HepG2 (cell line): ENCODE measurements around the gene ZFYVE28. TPM values are rescaled to one million over a fixed set of nuclear protein-coding genes. Genes with fewer than 3 reads are reported as not detected.

ENCODE experiments used
- ATAC-seq: fragments of 200-7000 bp; cut with Tn5 transposase; 3 replicates; pipeline ENCODE4 v1.9.1; 2020; ENCODE audit warnings: mild to moderate bottlenecking, moderate library complexity
- BruUV-seq: library from RNA; stranded (reverse); fragments of 400-500 nt; replicated peaks from 2 replicates; lab custom pipeline; 2021; lab: Mats Ljungman, UMichigan
- CTCF ChIA-PET: fragments of 300-600 bp; formaldehyde crosslinking; extraction: SDS; loops from one replicate; lab custom pipeline; 2021; ENCODE audit warnings: low total read pairs, inconsistent platforms, low intra/inter-chr PET ratio; lab: Yijun Ruan, JAX
- POLR2A ChIA-PET: fragments of 350-600 bp; sonication (Branson Sonifier 250); formaldehyde crosslinking; loops from one replicate; lab custom pipeline; 2020; ENCODE audit warnings: antibody characterized with exemption, inconsistent platforms; lab: Yijun Ruan, JAX
- DNase-seq: peaks from one replicate; pipeline ENCODE4 v3.0.0-alpha.2; 2015; ENCODE audit warnings: low spot score
- FAIRE-seq: peaks from 3 replicates; lab custom pipeline; 2011; peaks lifted over from hg19 to GRCh38; lab: Jason Lieb, UNC
- H2AFZ ChIP-seq: one replicate; pipeline ENCODE4 v1.6.1; 2011; ENCODE audit warnings: low read length, inconsistent platforms
- H3K27ac ChIP-seq: fragments of 300-600 bp; 3 replicates; pipeline ENCODE4 v1.8.0; 2011; ENCODE audit warnings: mixed run types, mild to moderate bottlenecking, mixed read lengths, low read length, inconsistent platforms; ENCODE audit not compliant: insufficient read depth; ENCODE audit errors: extremely low read length
- H3K27me3 ChIP-seq, 2 experiments: fragments of 200-600 bp in 1 of 2; 2 replicates in 1 of 2; 3 replicates in 1 of 2; pipeline versions ENCODE4 v1.6.0 to v1.8.0; 2011; ENCODE audit warnings: low read length in 2 of 2, mild to moderate bottlenecking in 2 of 2, moderate library complexity in 2 of 2, inconsistent platforms in 1 of 2; ENCODE audit not compliant: insufficient read depth in 2 of 2, control insufficient read depth in 1 of 2
- H3K36me3 ChIP-seq, 2 experiments: fragments of 200-600 bp in 1 of 2; replicated peaks in 1 of 2; 2 replicates in 1 of 2; 3 replicates in 1 of 2; pipeline versions ENCODE4 v1.5.1 to v1.8.0; 2011; ENCODE audit warnings: low read length in 2 of 2, inconsistent platforms in 1 of 2; ENCODE audit not compliant: insufficient read depth in 2 of 2, control insufficient read depth in 1 of 2
- H3K4me1 ChIP-seq: 2 replicates; pipeline ENCODE4 v1.5.1; 2012; ENCODE audit warnings: low read length, inconsistent platforms; ENCODE audit not compliant: insufficient read depth
- H3K4me2 ChIP-seq: 2 replicates; pipeline ENCODE4 v1.6.0; 2011; ENCODE audit warnings: low read depth, low read length, inconsistent platforms
- H3K4me3 ChIP-seq, 3 experiments: fragments of 200-600 bp in 1 of 3; sonication (generic), shearing (Covaris generic) in 1 of 3; replicated peaks in 1 of 3; 2 replicates each; pipeline ENCODE4 v1.5.1; 2011 to 2016; ENCODE audit warnings: low read length in 3 of 3, inconsistent platforms in 2 of 3, low read depth in 2 of 3, mild to moderate bottlenecking in 2 of 3, control low read depth in 1 of 3, mixed read lengths in 1 of 3; ENCODE audit not compliant: insufficient read depth in 1 of 3
- H3K79me2 ChIP-seq: one replicate; pipeline ENCODE4 v1.6.1; 2011; ENCODE audit warnings: low read length, inconsistent platforms; ENCODE audit not compliant: insufficient read depth
- H3K9ac ChIP-seq: 2 replicates; pipeline ENCODE4 v1.6.0; 2011; ENCODE audit warnings: mild to moderate bottlenecking, low read depth, low read length, inconsistent platforms; ENCODE audit not compliant: insufficient read depth
- H3K9me3 ChIP-seq: 2 replicates; pipeline ENCODE4 v1.5.1; 2012; ENCODE audit warnings: mild to moderate bottlenecking, low read length
- H4K20me1 ChIP-seq: 2 replicates; pipeline ENCODE4 v1.6.0; 2011; ENCODE audit warnings: inconsistent platforms, mild to moderate bottlenecking, low read length, moderate library complexity; ENCODE audit not compliant: insufficient read depth
- HNF4A ChIP-seq: sonication (generic); formaldehyde crosslinking; IDR thresholded peaks from 2 replicates; pipeline ENCODE4 v1.4.0; 2020; ENCODE audit warnings: missing genetic modification reagents
- HNRNPL ChIP-seq: fragments of 200-400 bp; formaldehyde crosslinking; IDR thresholded peaks from 2 replicates; pipeline ENCODE4 v1.6.1; 2017; ENCODE audit warnings: mild to moderate bottlenecking, low read depth, low read length
- ISL2 ChIP-seq: sonication (generic); formaldehyde crosslinking; IDR thresholded peaks from 2 replicates; pipeline ENCODE4 v1.5.0; 2020; ENCODE audit warnings: missing genetic modification reagents
- KDM5B ChIP-seq: sonication (generic); formaldehyde crosslinking; IDR thresholded peaks from 2 replicates; pipeline ENCODE4 v1.4.0; 2020; ENCODE audit warnings: missing genetic modification reagents, mild to moderate bottlenecking, borderline replicate concordance
- NR2C2 ChIP-seq: sonication (generic); formaldehyde crosslinking; IDR thresholded peaks from 2 replicates; pipeline ENCODE4 v1.4.0; 2020; ENCODE audit warnings: missing genetic modification reagents, mild to moderate bottlenecking, moderate library complexity, borderline replicate concordance
- PAF1 ChIP-seq: IDR thresholded peaks from 2 replicates; pipeline ENCODE4 v1.6.1; 2016; ENCODE audit warnings: missing genetic modification reagents, missing compliant biosample characterization
- U2AF1 ChIP-seq: fragments of 200-400 bp; formaldehyde crosslinking; optimal IDR thresholded peaks from 2 replicates; pipeline ENCODE3; 2017; ENCODE audit warnings: mild to moderate bottlenecking, low read depth, low read length
- ZFX ChIP-seq: sonication (generic); formaldehyde crosslinking; IDR thresholded peaks from 2 replicates; pipeline ENCODE4 v1.4.0; 2020; ENCODE audit warnings: mild to moderate bottlenecking, low read depth, missing genetic modification reagents, moderate library complexity
- ZFY ChIP-seq: sonication (generic); formaldehyde crosslinking; IDR thresholded peaks from 2 replicates; pipeline ENCODE4 v1.4.0; 2020; ENCODE audit warnings: missing genetic modification reagents
- ZNF510 ChIP-seq: sonication (generic); formaldehyde crosslinking; IDR thresholded peaks from 2 replicates; pipeline ENCODE4 v1.4.0; 2020; ENCODE audit warnings: low read depth, mild to moderate bottlenecking, missing genetic modification reagents
- ZNF607 ChIP-seq: sonication (generic); formaldehyde crosslinking; IDR thresholded peaks from 2 replicates; pipeline ENCODE4 v1.5.1; 2020; ENCODE audit warnings: missing genetic modification reagents, mild to moderate bottlenecking, borderline replicate concordance
- ZNF839 ChIP-seq: sonication (generic); formaldehyde crosslinking; IDR thresholded peaks from 2 replicates; pipeline ENCODE4 v1.4.0; 2020; ENCODE audit warnings: missing genetic modification reagents, mild to moderate bottlenecking, borderline replicate concordance
- ZSCAN29 ChIP-seq: sonication (generic); formaldehyde crosslinking; conservative IDR thresholded peaks from 2 replicates; pipeline ENCODE4 v1.4.0; 2020; ENCODE audit warnings: mild to moderate bottlenecking, missing genetic modification reagents
- WGBS: methylation state at CpG from one replicate; pipeline ENCODE4 v1.1.6; 2017; ENCODE audit warnings: low lambda C conversion rate; 5-methylcytosine and 5-hydroxymethylcytosine counted together
- in situ Hi-C: cut with HindIII; loops from 2 replicates; pipeline ENCODE4 v1.10.0; 2017; ENCODE audit warnings: low pct_unique_long_range_greater_than_20kb; ENCODE audit not compliant: extremely low pct_ligation_motif_present
- intact Hi-C: fragments of 100-400 bp; cut with micrococcal nuclease; formaldehyde crosslinking; loops from one replicate; pipeline ENCODE4 v1.10.0; 2022; ENCODE audit not compliant: unreplicated experiment
- polyA plus RNA-seq, 8 experiments: library from polyadenylated mRNA; depleted of rRNA in 3 of 8; stranded (reverse) in 7 of 8; unstranded in 1 of 8; fragments of >200 nt; fragmentation: Illumina TruSeq in 4 of 8; extraction: Trizol in 4 of 8; gene quantifications; 2 replicates each; pipeline versions ENCODE4 v1.2.1 to v1.2.3, GENCODE V29; 2011 to 2016; ENCODE audit warnings: low read depth in 4 of 8, missing spikeins in 1 of 8, mixed read lengths in 1 of 8; ENCODE audit not compliant: insufficient read depth in 1 of 8
- total RNA-seq, 5 experiments: library from RNA; depleted of rRNA; stranded (reverse); fragments of >200 nt; fragmentation: Illumina TruSeq; extraction: Trizol; gene quantifications; 2 replicates each; pipeline ENCODE4 v1.2.3, GENCODE V29; 2016; ENCODE audit warnings: low read depth in 1 of 5
- TF ChIP-seq, protein P1 (sequence below): sonication (generic); formaldehyde crosslinking; IDR thresholded peaks from 2 replicates; pipeline ENCODE4 v1.5.1; 2020; ENCODE audit warnings: mild to moderate bottlenecking, missing genetic modification reagents, moderate library complexity
- TF ChIP-seq, protein P2 (sequence below): IDR thresholded peaks from 2 replicates; pipeline ENCODE4 v1.6.1; 2016; ENCODE audit warnings: mild to moderate bottlenecking
- TF ChIP-seq, protein P3 (sequence below): sonication (generic); formaldehyde crosslinking; IDR thresholded peaks from 2 replicates; pipeline ENCODE4 v1.5.0; 2020; ENCODE audit warnings: mild to moderate bottlenecking, missing genetic modification reagents, moderate library complexity

Gene ZFYVE28
- total and polyA plus RNA-seq, 2 of the 13 experiments (the other 11 are each of a cell fraction or from before 2014, with no cell fraction given): 0.12 to 0.22 TPM

DNA sequence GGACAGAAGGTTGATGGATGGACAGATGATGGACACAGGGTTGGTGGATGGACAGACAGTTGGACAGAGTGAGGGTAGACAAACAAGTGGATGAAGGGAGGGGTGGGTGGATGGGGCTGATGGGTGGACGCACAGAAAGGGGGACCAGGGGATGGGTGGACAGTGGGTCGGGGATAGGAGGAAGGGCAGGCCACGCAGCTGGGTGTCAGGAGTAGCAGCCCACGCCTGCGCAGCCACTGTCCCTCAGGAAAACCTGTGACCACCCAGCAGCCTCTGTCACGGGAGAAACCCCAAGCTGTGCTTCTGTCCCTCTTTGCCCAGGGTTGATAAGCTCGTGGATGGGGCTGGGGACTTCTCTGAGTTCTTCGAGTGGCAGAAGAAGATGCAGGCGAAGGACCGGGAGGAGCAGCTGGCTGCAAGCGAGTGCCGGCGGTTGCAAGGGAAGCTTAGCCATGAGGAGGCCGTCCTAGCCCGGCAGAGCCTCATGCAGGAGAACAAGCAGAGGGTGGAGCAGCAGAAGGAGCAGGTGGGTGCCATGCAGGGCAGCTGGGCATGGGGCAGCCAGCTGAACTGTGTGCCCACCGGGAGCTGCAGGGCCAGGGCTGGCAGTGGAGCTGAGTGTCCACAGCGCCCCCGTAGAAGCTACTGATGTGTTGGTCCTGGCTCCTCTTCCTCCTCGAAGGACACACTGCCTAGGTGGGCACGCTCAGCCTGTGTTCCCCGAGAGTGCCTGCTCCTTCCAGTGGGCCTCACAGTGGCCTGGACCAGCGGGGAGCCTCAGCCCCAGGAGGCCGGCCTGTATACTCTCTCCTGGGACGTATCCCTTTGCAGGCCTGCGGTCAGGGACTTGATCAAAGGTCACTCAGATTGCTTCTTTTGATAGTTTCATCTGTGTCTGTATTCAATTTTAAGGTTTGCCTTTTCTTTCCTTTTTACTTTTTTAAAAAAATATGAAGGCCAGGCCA lies 33.7 kb upstream of the ZFYVE28 start:
- ChIA-PET CTCF (no interaction called here), POLR2A (no interaction called here)
- H4K20me1 ChIP-seq: no peaks in the 10 kb centered on the region
- peaks cover 4 to 40% of the 10 kb centered on the region in 2 experiments; a peak in 4 of 5 replicates for H3K27me3 ChIP-seq
- peaks cover 13% of the 10 kb centered on the region for H3K4me1 ChIP-seq
- intact Hi-C loops (no loop called here), in situ Hi-C loops (no loop called here)
- no peak for FAIRE-seq
- no peaks in the 10 kb centered on the region for H3K9me3 ChIP-seq
- no peak overlapping the region for H2AFZ ChIP-seq
- DNase-seq: no peak
- peak overlapping the region; percentile 58 for H3K4me2 ChIP-seq
- ATAC-seq: peak; percentile 70
- H3K9ac ChIP-seq: no peak overlapping the region; the same call in 1 of the 2 replicates
- no peak overlapping the region for H3K27ac ChIP-seq
- H3K79me2 ChIP-seq: no peaks in the 10 kb centered on the region
- 30% methylated on average over 18 of the region's 25 CpGs for WGBS
- no TSS peak for BruUV-seq
- no peaks in the 10 kb centered on the region for H3K36me3 ChIP-seq
- H3K4me3 ChIP-seq: peak overlapping the region in 1 of 3 experiments; percentile 13; a peak in 1 of 6 replicates
- no peak for TF ChIP-seq PAF1 (CRISPR knock-in tag)
- peak; percentile 28; the same call in 1 of the 2 replicates for TF ChIP-seq KDM5B (CRISPR knock-in tag)
- peak; percentile 26; the same call in 1 of the 2 replicates for TF ChIP-seq HNF4A (CRISPR knock-in tag)
- TF ChIP-seq ISL2 (CRISPR knock-in tag): no peak
- peak; percentile 31; the same call in 1 of the 2 replicates for TF ChIP-seq ZFY (CRISPR knock-in tag)
- TF ChIP-seq NR2C2 (CRISPR knock-in tag): no peak
- TF ChIP-seq, protein P1, sequence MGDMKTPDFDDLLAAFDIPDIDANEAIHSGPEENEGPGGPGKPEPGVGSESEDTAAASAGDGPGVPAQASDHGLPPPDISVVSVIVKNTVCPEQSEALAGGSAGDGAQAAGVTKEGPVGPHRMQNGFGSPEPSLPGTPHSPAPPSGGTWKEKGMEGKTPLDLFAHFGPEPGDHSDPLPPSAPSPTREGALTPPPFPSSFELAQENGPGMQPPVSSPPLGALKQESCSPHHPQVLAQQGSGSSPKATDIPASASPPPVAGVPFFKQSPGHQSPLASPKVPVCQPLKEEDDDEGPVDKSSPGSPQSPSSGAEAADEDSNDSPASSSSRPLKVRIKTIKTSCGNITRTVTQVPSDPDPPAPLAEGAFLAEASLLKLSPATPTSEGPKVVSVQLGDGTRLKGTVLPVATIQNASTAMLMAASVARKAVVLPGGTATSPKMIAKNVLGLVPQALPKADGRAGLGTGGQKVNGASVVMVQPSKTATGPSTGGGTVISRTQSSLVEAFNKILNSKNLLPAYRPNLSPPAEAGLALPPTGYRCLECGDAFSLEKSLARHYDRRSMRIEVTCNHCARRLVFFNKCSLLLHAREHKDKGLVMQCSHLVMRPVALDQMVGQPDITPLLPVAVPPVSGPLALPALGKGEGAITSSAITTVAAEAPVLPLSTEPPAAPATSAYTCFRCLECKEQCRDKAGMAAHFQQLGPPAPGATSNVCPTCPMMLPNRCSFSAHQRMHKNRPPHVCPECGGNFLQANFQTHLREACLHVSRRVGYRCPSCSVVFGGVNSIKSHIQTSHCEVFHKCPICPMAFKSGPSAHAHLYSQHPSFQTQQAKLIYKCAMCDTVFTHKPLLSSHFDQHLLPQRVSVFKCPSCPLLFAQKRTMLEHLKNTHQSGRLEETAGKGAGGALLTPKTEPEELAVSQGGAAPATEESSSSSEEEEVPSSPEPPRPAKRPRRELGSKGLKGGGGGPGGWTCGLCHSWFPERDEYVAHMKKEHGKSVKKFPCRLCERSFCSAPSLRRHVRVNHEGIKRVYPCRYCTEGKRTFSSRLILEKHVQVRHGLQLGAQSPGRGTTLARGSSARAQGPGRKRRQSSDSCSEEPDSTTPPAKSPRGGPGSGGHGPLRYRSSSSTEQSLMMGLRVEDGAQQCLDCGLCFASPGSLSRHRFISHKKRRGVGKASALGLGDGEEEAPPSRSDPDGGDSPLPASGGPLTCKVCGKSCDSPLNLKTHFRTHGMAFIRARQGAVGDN (CRISPR knock-in tag): peak; percentile 23; the same call in 1 of the 2 replicates
- TF ChIP-seq ZFX (CRISPR knock-in tag): peak; percentile 48
- TF ChIP-seq ZNF839: no peak
- no peak for TF ChIP-seq U2AF1
- TF ChIP-seq, protein P2, sequence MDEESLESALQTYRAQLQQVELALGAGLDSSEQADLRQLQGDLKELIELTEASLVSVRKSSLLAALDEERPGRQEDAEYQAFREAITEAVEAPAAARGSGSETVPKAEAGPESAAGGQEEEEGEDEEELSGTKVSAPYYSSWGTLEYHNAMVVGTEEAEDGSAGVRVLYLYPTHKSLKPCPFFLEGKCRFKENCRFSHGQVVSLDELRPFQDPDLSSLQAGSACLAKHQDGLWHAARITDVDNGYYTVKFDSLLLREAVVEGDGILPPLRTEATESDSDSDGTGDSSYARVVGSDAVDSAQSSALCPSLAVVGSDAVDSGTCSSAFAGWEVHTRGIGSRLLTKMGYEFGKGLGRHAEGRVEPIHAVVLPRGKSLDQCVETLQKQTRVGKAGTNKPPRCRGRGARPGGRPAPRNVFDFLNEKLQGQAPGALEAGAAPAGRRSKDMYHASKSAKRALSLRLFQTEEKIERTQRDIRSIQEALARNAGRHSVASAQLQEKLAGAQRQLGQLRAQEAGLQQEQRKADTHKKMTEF: no peak
- TF ChIP-seq HNRNPL: peak; percentile 81; the same call in 1 of the 2 replicates
- TF ChIP-seq ZSCAN29 (CRISPR knock-in tag): no peak
- no peak for TF ChIP-seq ZNF607 (CRISPR knock-in tag)
- TF ChIP-seq, protein P3, sequence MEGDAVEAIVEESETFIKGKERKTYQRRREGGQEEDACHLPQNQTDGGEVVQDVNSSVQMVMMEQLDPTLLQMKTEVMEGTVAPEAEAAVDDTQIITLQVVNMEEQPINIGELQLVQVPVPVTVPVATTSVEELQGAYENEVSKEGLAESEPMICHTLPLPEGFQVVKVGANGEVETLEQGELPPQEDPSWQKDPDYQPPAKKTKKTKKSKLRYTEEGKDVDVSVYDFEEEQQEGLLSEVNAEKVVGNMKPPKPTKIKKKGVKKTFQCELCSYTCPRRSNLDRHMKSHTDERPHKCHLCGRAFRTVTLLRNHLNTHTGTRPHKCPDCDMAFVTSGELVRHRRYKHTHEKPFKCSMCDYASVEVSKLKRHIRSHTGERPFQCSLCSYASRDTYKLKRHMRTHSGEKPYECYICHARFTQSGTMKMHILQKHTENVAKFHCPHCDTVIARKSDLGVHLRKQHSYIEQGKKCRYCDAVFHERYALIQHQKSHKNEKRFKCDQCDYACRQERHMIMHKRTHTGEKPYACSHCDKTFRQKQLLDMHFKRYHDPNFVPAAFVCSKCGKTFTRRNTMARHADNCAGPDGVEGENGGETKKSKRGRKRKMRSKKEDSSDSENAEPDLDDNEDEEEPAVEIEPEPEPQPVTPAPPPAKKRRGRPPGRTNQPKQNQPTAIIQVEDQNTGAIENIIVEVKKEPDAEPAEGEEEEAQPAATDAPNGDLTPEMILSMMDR (CRISPR knock-in tag): peak; percentile 19; the same call in 1 of the 2 replicates
- TF ChIP-seq ZNF510 (CRISPR knock-in tag): no peak
